ENCODE data around the gene PDZRN3. TPM values are rescaled to one million over a fixed set of nuclear protein-coding genes. Genes with fewer than 3 reads are reported as not detected.

The PDZRN3 gene
- total RNA-seq, 1 donor from 2014 or later, result 50.6 TPM

DNA sequence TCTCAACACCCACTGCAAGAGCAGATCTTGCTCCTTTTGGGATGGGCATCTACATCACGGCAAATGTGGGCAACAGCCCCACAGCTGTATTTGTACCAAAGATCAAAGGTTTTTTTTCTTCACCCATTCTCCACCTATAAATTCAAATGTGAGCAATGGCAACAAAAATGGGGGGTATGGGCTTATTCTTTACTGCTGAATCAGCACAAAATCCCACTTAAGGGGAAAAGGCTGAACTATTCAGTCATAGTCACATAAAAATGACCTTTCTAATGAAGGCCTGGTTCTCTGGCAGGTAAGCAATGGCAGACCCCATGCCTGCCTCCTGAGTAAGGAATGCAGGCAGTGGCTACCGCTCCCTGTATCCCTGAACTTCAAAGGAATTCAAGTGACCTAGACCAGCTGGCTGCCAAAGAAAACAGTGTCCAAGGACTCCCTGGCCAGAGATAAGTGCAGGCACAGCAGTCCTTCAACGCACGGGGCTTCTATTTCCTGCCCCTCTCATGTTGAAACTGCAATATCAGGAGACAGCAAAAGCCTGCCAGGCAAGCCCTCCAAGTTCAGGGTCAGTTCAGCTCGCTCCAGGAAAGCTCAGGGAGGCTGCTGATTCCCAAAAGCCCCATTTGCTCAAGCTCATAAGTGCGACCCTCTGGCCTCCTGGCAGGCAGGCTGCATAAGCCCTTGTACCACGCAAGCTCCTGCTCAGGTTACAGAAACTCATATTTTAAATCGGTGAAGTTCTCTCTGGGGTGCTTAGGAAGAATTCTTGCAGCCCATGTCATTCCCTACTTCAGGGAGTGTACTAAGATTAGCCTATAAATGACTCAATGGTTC, 134.1 kb downstream of the PDZRN3 start:
- Histone ChIP-seq H3K4me3 (ENCODE audit: low read length in 3 of 3) (peak overlapping the region in 1 of 3 donors; percentile 40), H3K9me3 (ENCODE audit: control insufficient read depth in 3 of 3, low read length in 3 of 3) (no peaks in the 10 kb centered on the region), H3K27me3 (ENCODE audit: control insufficient read depth in 3 of 3, insufficient read depth in 3 of 3, low read length in 3 of 3) (no peaks in the 10 kb centered on the region), H3K9ac (ENCODE audit: low read depth in 1 of 3, low read length in 3 of 3) (peak overlapping the region in 1 of 3 donors; percentile 37), H3K27ac (ENCODE audit: low read depth, low read length) (no peak overlapping the region), H3K4me1 (ENCODE audit: control insufficient read depth in 3 of 3, insufficient read depth in 3 of 3, low read length in 3 of 3) (peaks cover 35 to 52% (median 37%) of the 10 kb centered on the region in 3 donors), H3K36me3 (ENCODE audit: control insufficient read depth in 3 of 3, insufficient read depth in 3 of 3, low read length in 3 of 3) (no peaks in the 10 kb centered on the region)

DNA sequence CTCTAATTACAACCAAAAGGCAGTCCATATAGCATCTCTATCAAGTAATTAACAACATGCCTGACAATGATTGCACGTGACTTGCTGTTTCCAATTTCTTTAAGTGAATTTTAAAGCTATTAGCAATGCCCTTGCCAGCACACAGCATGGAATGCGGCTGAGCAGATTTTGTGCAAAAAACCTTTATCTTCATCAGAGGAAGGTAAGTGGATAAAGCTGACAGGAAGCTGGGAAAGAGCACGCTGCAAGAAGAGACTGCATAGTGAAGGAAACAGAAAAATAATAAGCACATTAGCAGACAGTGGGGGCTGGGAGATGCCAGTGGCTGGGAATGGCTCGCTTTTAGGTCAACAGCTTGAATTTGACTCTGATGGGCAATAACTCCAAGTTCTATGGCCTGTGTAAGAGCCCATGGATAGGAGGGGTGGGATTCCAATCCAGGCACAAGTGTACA, 138.8 kb downstream of the PDZRN3 start:
- H3K27ac ChIP-seq (ENCODE audit: low read depth, low read length), result no peak overlapping the region
- no peak overlapping the region for H3K4me3 ChIP-seq (ENCODE audit: low read length in 3 of 3)
- no peaks in the 10 kb centered on the region for H3K9me3 ChIP-seq (ENCODE audit: control insufficient read depth in 3 of 3, low read length in 3 of 3)
- H3K4me1 ChIP-seq (ENCODE audit: control insufficient read depth in 3 of 3, insufficient read depth in 3 of 3, low read length in 3 of 3), result peaks cover 14 to 27% (median 19%) of the 10 kb centered on the region in 3 donors
- no peak overlapping the region for H3K9ac ChIP-seq (ENCODE audit: low read depth in 1 of 3, low read length in 3 of 3)
- H3K27me3 ChIP-seq (ENCODE audit: control insufficient read depth in 3 of 3, insufficient read depth in 3 of 3, low read length in 3 of 3), result no peaks in the 10 kb centered on the region
- no peaks in the 10 kb centered on the region for H3K36me3 ChIP-seq (ENCODE audit: control insufficient read depth in 3 of 3, insufficient read depth in 3 of 3, low read length in 3 of 3)

DNA sequence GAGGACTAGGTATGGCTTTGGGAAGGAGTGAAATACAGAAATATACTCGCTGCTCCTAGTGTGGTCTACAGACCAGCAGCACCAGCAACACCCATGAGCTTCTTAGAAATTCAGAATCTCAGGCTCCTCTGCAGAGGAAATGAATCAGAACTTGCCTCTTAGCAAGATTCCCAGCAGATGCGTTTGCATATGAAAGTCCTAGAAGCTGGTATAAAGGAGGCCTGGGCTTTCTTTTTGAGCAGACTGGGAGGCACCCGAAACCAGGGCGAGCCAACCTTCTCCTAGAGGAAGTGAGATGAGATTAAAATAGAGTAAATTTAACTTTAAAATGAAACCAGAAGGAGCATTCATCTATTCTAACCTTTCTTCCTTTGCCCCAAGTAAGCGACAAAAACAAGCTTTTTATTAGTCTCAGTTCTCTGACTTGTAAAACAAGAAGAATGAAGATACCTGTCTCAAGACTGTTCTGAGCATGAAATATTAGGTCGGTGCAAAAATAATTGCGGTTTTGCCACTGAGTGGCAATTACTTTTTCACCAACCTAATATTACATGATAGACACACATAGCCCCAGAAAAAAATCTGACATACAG, 140.0 kb downstream of the PDZRN3 start:
- Histone ChIP-seq H3K27ac (ENCODE audit: low read depth, low read length) (no peak overlapping the region), H3K4me3 (ENCODE audit: low read length in 3 of 3) (no peak overlapping the region), H3K36me3 (ENCODE audit: control insufficient read depth in 3 of 3, insufficient read depth in 3 of 3, low read length in 3 of 3) (no peaks in the 10 kb centered on the region), H3K9me3 (ENCODE audit: control insufficient read depth in 3 of 3, low read length in 3 of 3) (no peaks in the 10 kb centered on the region), H3K9ac (ENCODE audit: low read depth in 1 of 3, low read length in 3 of 3) (no peak overlapping the region), H3K27me3 (ENCODE audit: control insufficient read depth in 3 of 3, insufficient read depth in 3 of 3, low read length in 3 of 3) (no peaks in the 10 kb centered on the region), H3K4me1 (ENCODE audit: control insufficient read depth in 3 of 3, insufficient read depth in 3 of 3, low read length in 3 of 3) (peaks cover 13 to 26% (median 15%) of the 10 kb centered on the region in 3 donors)

DNA sequence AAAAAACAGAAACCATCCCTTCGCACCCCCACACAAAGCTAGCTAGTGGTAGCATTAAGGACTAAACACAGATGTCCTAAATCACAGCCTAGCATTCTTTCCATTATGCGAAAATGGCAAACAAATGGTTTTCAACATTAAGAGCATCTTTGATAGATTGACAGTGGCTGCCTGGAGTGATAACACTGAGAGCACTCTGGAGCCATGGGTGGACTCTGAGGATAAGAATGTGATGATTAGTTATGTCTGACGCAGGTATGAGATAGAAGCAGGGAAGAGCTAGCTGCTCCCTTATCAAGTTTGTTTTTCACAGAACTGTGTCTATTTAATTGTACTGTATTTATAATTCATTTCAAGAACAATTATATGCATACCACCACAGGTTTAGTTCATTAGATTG, 142.9 kb downstream of the PDZRN3 start:
- Histone ChIP-seq H3K27ac (ENCODE audit: low read depth, low read length) (no peak overlapping the region), H3K4me3 (ENCODE audit: low read length in 3 of 3) (no peak overlapping the region), H3K9ac (ENCODE audit: low read depth in 1 of 3, low read length in 3 of 3) (no peak overlapping the region), H3K36me3 (ENCODE audit: control insufficient read depth in 3 of 3, insufficient read depth in 3 of 3, low read length in 3 of 3) (no peaks in the 10 kb centered on the region), H3K4me1 (ENCODE audit: control insufficient read depth in 3 of 3, insufficient read depth in 3 of 3, low read length in 3 of 3) (peaks cover 12 to 20% (median 15%) of the 10 kb centered on the region in 3 donors), H3K27me3 (ENCODE audit: control insufficient read depth in 3 of 3, insufficient read depth in 3 of 3, low read length in 3 of 3) (no peaks in the 10 kb centered on the region), H3K9me3 (ENCODE audit: control insufficient read depth in 3 of 3, low read length in 3 of 3) (no peaks in the 10 kb centered on the region)

DNA sequence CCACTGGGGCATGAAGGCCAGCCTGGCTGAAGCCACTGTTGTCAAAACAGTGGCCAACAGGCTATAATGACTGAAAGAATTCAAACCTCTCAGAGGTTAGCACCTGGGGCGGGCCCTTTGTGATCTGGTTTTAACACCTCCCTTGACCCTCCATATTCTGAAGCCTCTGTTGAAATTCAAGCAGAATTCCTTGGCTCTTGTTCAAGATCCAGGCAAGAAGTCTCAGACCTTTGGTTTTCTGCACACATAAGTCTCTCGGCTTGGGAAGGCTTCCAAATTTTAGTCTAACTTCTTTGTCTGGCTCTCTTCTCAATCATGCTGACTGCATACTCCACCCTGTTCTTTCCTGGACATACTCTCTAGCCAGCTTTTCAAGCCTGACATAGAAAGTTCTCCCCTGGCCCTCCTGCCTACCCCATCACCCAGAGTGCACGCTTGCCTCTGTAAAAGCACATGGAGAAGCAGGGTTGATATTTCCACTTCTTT, 144.5 kb downstream of the PDZRN3 start:
- no peak overlapping the region for H3K27ac ChIP-seq (ENCODE audit: low read depth, low read length)
- no peaks in the 10 kb centered on the region for H3K9me3 ChIP-seq (ENCODE audit: control insufficient read depth in 3 of 3, low read length in 3 of 3)
- H3K4me1 ChIP-seq (ENCODE audit: control insufficient read depth in 3 of 3, insufficient read depth in 3 of 3, low read length in 3 of 3), result peaks cover 9 to 19% (median 10%) of the 10 kb centered on the region in 3 donors
- H3K9ac ChIP-seq (ENCODE audit: low read depth in 1 of 3, low read length in 3 of 3), result no peak overlapping the region
- no peaks in the 10 kb centered on the region for H3K27me3 ChIP-seq (ENCODE audit: control insufficient read depth in 3 of 3, insufficient read depth in 3 of 3, low read length in 3 of 3)
- no peaks in the 10 kb centered on the region for H3K36me3 ChIP-seq (ENCODE audit: control insufficient read depth in 3 of 3, insufficient read depth in 3 of 3, low read length in 3 of 3)
- no peak overlapping the region for H3K4me3 ChIP-seq (ENCODE audit: low read length in 3 of 3)

DNA sequence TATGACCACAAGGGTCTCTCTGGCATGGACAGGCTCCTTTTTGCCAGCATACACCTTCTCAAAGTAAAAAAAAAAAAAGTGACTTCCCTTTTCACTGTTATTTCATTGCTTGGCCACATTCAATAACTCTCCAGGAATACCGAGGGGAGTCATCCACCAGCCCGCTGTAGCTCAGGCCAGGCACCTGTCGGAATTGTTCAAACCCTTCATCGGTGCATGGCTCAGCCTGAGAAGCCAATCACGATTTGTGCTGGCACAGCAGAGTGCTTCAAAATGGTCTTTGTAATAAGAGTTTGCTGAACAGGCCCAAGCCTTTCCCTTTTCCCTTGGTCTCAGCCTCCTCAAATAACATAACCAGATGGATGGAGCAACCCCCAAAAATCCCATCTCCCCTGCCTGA, 145.4 kb downstream of the PDZRN3 start:
- peaks cover 9 to 19% (median 10%) of the 10 kb centered on the region in 3 donors for H3K4me1 ChIP-seq (ENCODE audit: control insufficient read depth in 3 of 3, insufficient read depth in 3 of 3, low read length in 3 of 3)
- H3K36me3 ChIP-seq (ENCODE audit: control insufficient read depth in 3 of 3, insufficient read depth in 3 of 3, low read length in 3 of 3), result no peaks in the 10 kb centered on the region
- H3K27me3 ChIP-seq (ENCODE audit: control insufficient read depth in 3 of 3, insufficient read depth in 3 of 3, low read length in 3 of 3), result no peaks in the 10 kb centered on the region
- no peaks in the 10 kb centered on the region for H3K9me3 ChIP-seq (ENCODE audit: control insufficient read depth in 3 of 3, low read length in 3 of 3)
- no peak overlapping the region for H3K4me3 ChIP-seq (ENCODE audit: low read length in 3 of 3)
- H3K27ac ChIP-seq (ENCODE audit: low read depth, low read length), result no peak overlapping the region
- H3K9ac ChIP-seq (ENCODE audit: low read depth in 1 of 3, low read length in 3 of 3), result no peak overlapping the region

DNA sequence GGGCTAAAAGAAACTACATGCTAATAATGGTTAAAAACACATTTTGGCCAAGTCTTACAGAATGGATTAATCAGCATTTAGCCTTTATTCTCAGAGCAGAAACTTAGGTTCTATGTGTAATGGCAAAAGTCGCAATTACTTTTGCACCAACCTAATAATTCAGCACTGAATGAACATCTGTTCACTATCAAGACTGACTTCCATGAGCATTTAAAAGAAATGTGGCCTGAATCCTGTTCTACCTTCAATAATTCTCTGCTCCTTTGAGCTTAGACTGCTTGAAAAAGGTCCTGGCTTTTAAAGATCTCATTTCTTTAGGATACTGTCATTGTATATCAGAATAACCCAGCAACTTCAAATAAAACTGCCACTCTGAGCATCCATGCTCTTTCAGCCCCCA, 145.9 kb downstream of the PDZRN3 start:
- no peak overlapping the region for H3K9ac ChIP-seq (ENCODE audit: low read depth in 1 of 3, low read length in 3 of 3)
- peaks cover 10 to 19% (median 14%) of the 10 kb centered on the region in 3 donors for H3K4me1 ChIP-seq (ENCODE audit: control insufficient read depth in 3 of 3, insufficient read depth in 3 of 3, low read length in 3 of 3)
- no peaks in the 10 kb centered on the region for H3K9me3 ChIP-seq (ENCODE audit: control insufficient read depth in 3 of 3, low read length in 3 of 3)
- H3K27ac ChIP-seq (ENCODE audit: low read depth, low read length), result no peak overlapping the region
- no peaks in the 10 kb centered on the region for H3K36me3 ChIP-seq (ENCODE audit: control insufficient read depth in 3 of 3, insufficient read depth in 3 of 3, low read length in 3 of 3)
- H3K27me3 ChIP-seq (ENCODE audit: control insufficient read depth in 3 of 3, insufficient read depth in 3 of 3, low read length in 3 of 3), result no peaks in the 10 kb centered on the region
- no peak overlapping the region for H3K4me3 ChIP-seq (ENCODE audit: low read length in 3 of 3)

DNA sequence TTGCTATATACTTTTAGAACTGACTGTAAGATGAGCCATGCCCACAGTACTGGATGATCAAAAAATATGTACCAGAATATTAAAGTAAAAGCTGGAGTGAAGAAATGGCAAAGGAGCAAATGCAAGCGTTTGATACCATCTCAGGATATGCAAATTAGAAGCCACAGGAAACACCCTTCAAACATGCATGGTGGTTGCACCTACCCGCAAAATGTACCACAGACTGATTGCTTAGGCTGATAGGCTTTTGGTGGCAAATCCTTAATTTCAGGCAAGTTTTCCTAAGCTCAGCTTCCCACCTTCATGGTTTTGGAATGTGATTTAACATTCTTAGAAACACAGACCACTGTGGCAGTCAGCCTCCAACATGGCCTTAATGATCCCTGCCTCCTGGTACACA, 149.0 kb downstream of the PDZRN3 start:
- Histone ChIP-seq H3K27me3 (ENCODE audit: control insufficient read depth in 3 of 3, insufficient read depth in 3 of 3, low read length in 3 of 3) (no peaks in the 10 kb centered on the region), H3K27ac (ENCODE audit: low read depth, low read length) (no peak overlapping the region), H3K9ac (ENCODE audit: low read depth in 1 of 3, low read length in 3 of 3) (no peak overlapping the region), H3K4me1 (ENCODE audit: control insufficient read depth in 3 of 3, insufficient read depth in 3 of 3, low read length in 3 of 3) (peaks cover 8 to 24% (median 19%) of the 10 kb centered on the region in 3 donors), H3K9me3 (ENCODE audit: control insufficient read depth in 3 of 3, low read length in 3 of 3) (no peaks in the 10 kb centered on the region), H3K4me3 (ENCODE audit: low read length in 3 of 3) (no peak overlapping the region), H3K36me3 (ENCODE audit: control insufficient read depth in 3 of 3, insufficient read depth in 3 of 3, low read length in 3 of 3) (no peaks in the 10 kb centered on the region)

DNA sequence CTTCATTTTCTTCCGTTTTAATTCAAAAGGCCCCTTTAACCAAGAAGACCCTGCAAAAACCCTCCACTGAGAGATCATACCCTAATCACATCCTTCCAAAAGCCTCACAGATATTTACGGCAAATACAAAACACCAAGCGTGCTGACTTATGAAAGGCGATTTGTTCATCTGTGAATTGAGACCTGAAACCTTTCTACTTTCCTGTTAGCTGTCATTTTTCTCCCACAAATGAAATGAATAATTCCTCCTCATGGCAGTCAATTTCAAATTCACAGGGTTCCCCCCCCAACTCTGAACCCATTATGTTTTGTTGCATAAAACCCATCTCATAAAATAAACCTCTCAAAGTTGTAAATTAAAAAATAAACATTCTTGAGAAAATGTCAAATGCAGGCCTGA, 149.6 kb downstream of the PDZRN3 start:
- no peaks in the 10 kb centered on the region for H3K27me3 ChIP-seq (ENCODE audit: control insufficient read depth in 3 of 3, insufficient read depth in 3 of 3, low read length in 3 of 3)
- H3K4me1 ChIP-seq (ENCODE audit: control insufficient read depth in 3 of 3, insufficient read depth in 3 of 3, low read length in 3 of 3), result peaks cover 8 to 20% (median 13%) of the 10 kb centered on the region in 3 donors
- H3K9ac ChIP-seq (ENCODE audit: low read depth in 1 of 3, low read length in 3 of 3), result no peak overlapping the region
- H3K27ac ChIP-seq (ENCODE audit: low read depth, low read length), result no peak overlapping the region
- no peaks in the 10 kb centered on the region for H3K9me3 ChIP-seq (ENCODE audit: control insufficient read depth in 3 of 3, low read length in 3 of 3)
- H3K4me3 ChIP-seq (ENCODE audit: low read length in 3 of 3), result no peak overlapping the region
- no peaks in the 10 kb centered on the region for H3K36me3 ChIP-seq (ENCODE audit: control insufficient read depth in 3 of 3, insufficient read depth in 3 of 3, low read length in 3 of 3)

DNA sequence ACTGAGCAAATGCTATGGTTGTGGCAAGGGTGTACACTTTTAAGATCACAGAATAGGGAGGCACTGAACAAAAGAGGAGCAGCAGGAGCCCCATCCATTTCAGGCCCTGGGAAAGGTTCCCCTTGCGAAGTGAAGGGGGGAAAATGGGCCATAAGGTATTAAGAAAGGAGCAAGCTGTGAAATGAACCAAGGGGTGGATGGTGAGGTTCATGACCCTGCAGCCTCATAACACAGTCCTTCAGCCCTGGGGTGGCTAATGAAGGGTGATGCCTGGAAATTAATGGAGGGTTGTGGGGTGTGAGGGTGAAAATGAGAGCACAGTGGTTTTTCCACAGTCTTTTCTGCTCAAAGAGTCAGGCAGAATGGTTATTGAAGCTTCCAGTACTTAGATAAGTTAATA, 150.1 kb downstream of the PDZRN3 start:
- no peak overlapping the region for H3K27ac ChIP-seq (ENCODE audit: low read depth, low read length)
- no peaks in the 10 kb centered on the region for H3K36me3 ChIP-seq (ENCODE audit: control insufficient read depth in 3 of 3, insufficient read depth in 3 of 3, low read length in 3 of 3)
- no peaks in the 10 kb centered on the region for H3K27me3 ChIP-seq (ENCODE audit: control insufficient read depth in 3 of 3, insufficient read depth in 3 of 3, low read length in 3 of 3)
- H3K4me3 ChIP-seq (ENCODE audit: low read length in 3 of 3), result no peak overlapping the region
- H3K9me3 ChIP-seq (ENCODE audit: control insufficient read depth in 3 of 3, low read length in 3 of 3), result no peaks in the 10 kb centered on the region
- H3K4me1 ChIP-seq (ENCODE audit: control insufficient read depth in 3 of 3, insufficient read depth in 3 of 3, low read length in 3 of 3), result peaks cover 6 to 20% (median 8%) of the 10 kb centered on the region in 3 donors
- no peak overlapping the region for H3K9ac ChIP-seq (ENCODE audit: low read depth in 1 of 3, low read length in 3 of 3)

Measured in skeletal muscle tissue (tissue), 4 donors.